Measurements from ENCODE around the gene MAD1L1.

MAD1L1 gene

DNA sequence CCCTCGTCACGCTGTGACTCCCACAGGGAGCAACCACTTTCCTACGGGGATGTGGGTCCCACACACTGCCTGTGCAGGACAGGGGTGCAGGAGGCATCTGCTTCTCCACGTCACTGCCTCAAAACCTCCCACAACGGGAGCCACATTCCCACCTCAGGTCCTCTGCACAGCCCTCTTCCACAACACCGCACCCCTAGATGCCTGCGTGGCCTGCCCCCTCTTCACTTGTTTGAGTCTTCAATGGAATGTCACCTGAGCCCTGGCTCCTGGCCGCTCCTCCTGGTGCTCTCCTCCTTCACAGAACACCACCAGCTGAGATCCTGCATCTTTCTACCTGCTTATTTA is 73.6 kb downstream of the MAD1L1 start:
- DNase-seq (ENCODE audit: extremely low read depth, low read depth): no peak
- TF ChIP-seq, protein P1, sequence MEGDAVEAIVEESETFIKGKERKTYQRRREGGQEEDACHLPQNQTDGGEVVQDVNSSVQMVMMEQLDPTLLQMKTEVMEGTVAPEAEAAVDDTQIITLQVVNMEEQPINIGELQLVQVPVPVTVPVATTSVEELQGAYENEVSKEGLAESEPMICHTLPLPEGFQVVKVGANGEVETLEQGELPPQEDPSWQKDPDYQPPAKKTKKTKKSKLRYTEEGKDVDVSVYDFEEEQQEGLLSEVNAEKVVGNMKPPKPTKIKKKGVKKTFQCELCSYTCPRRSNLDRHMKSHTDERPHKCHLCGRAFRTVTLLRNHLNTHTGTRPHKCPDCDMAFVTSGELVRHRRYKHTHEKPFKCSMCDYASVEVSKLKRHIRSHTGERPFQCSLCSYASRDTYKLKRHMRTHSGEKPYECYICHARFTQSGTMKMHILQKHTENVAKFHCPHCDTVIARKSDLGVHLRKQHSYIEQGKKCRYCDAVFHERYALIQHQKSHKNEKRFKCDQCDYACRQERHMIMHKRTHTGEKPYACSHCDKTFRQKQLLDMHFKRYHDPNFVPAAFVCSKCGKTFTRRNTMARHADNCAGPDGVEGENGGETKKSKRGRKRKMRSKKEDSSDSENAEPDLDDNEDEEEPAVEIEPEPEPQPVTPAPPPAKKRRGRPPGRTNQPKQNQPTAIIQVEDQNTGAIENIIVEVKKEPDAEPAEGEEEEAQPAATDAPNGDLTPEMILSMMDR (IDR thresholded peaks at IDR 0.05; ENCODE audit: low read depth, low read length, missing control alignments): no peak
- no peak overlapping the region for H3K4me3 ChIP-seq (replicated peaks; ENCODE audit: low read depth, low read length)

DNA sequence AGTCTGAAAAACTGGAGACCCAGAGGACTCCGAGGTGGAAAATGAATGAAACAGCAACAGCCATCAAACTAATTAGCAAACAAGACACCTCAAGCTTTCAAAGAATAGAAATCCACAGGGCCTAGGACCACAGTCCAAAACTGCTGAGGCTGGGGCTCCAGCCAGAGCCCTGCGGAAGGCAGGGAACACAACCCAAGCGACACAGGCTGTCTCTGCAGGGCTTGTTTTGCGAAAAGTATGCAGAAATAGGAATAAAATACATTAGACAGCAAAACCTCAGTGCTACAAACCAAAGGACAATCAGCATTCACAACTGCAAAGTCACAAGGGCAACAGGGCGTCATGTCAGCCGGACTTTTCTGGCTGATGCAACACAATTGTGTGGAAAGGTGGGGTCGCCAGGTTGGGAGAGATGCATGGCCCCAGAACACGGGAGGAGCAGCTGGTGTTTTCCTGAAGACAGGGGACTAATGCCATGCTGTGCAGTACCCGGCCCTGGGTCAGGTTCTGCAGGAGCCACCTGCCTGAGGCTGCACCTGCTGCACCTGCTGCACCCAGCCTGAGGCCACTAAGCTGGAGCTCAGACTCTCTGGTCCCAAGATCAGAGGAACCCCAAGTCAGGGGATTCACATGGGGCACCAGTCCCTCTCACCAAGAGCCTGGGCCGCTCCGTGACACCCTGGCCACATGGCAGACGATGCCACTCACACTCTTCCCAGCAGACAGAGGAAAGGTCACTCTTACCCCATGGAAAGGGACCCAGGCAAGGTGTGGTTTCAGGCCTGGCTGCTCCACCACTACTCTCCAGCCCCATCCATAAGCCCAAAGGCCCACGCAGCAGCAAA is 74.2 kb downstream of the MAD1L1 start:
- TF ChIP-seq, protein P1 (IDR thresholded peaks at IDR 0.05; ENCODE audit: low read depth, low read length, missing control alignments): no peak
- no peak overlapping the region for H3K4me3 ChIP-seq (replicated peaks; ENCODE audit: low read depth, low read length)
- no peak for DNase-seq (ENCODE audit: extremely low read depth, low read depth)

DNA sequence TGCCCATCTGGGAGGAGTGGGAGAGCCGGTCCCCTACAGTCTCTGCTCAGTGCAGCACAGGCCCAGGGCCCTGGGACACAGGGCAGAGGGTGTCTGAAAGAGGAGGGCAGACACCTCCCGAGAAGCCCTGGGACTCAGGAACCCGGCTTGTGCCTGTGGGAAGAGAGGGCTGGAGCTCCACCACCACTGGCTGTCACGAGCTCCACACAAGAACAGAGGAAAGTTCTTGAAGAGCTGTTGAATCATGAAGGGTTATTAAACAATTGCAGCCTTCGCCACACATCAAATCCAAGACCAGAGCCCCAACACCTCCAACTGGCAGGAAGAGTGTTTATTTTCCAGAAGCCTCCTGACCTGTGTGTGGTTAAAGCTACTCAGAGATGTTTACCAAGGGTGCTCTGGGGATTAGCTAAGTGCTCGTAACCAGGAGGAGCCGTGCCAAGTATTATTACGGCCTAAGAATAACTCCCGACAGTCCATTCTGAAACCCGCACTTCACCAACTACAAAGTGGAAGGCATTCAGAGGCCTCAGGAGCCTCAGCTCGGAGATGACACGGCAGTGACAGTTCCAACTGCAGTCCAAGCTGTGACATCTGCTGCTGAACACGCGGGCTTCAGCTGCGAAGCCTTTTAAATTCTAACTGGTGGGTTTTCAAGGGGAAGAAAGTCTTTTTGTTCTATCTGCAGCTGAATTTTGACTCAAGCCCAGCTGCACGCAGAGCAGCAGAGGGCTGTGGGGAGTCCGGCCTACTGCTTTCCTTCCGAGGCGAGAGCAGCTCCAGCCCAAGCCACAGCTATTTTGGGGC is 75.1 kb downstream of the MAD1L1 start:
- TF ChIP-seq, protein P1 (IDR thresholded peaks at IDR 0.05; ENCODE audit: low read depth, low read length, missing control alignments): no peak
- peak; percentile 87 for DNase-seq (ENCODE audit: extremely low read depth, low read depth)

DNA sequence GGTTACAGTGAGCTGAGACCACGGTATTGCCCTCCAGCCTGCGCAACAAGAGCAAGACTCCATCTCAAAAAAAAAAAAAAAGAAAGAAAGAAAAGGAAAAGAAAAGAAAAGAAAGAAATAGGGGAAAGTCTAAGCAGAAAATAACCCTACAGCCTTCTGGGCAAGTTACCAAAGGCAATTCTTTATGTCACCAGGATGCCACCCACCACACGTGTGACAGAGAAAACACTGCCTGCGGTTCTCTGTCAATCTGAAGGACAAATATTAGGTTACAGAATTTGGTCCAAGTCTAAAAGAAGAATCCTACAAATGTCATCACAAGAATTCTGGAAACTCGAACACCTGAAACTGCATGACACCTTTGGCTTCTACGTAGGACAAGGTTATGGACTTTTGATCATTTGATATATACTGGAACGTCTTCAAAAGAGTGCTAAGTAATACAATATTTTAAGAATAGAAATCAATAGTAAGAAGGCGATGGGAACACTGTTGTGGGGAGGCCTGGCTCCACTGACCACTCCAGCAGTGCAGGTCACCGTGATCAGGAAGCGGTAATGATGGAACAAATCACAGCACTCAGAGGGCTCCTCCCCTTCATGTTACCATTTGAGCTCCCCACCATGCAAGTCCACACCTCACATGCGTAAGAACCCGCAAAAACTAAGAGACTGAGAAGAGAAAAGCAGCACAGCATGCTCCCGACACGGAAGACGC is 75.8 kb downstream of the MAD1L1 start:
- H3K4me3 ChIP-seq (replicated peaks; ENCODE audit: low read depth, low read length): no peak overlapping the region
- TF ChIP-seq, protein P1 (IDR thresholded peaks at IDR 0.05; ENCODE audit: low read depth, low read length, missing control alignments): no peak
- DNase-seq (ENCODE audit: extremely low read depth, low read depth): no peak

More for the DNA sequence above, 75.1 kb downstream of the MAD1L1 start:
- no peak overlapping the region for H3K4me3 ChIP-seq (replicated peaks; ENCODE audit: low read depth, low read length)

DNA sequence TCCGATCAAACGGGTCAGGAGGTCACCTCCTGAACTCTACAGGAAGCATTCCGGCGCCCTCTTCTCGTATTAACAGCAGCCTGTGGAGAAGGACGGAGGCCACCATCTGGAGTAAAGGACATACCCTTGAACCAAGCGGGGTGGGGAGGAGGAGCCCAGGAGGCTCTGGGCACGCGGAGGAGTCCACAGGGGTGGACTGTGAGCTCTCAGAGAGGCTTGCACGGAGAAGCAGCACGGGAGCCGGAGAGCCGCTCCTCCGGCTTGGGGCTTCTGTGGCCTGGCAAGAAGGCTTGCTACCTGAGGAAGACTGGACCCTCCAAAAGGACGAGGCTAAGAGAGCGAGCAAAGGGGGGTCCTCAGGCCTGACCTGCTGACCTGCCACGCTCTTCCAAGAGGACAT is 77.9 kb downstream of the MAD1L1 start:
- TF ChIP-seq, protein P1 (IDR thresholded peaks at IDR 0.05; ENCODE audit: low read depth, low read length, missing control alignments): no peak
- no peak for DNase-seq (ENCODE audit: extremely low read depth, low read depth)
- no peak overlapping the region for H3K4me3 ChIP-seq (replicated peaks; ENCODE audit: low read depth, low read length)

DNA sequence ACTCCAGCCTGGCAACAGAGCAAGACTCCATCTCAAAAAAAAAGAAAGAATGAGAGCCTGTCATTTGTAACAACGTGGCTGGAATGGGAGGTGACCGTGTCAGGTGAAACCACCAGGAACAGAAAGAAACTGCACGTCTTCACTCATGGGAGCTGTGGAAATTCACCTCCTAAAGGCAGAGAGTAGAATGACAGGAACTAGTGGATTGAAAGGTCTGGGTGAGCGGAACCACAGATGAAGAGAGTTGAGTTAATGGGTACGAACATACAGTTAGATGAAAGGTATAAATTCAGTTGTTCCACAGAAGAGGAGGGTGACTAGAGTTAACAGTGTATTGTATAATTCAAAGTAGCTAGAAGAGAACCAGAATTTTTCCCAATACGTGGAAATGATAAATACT is 78.6 kb downstream of the MAD1L1 start:
- TF ChIP-seq, protein P1 (IDR thresholded peaks at IDR 0.05; ENCODE audit: low read depth, low read length, missing control alignments): peak; percentile 0
- no peak for DNase-seq (ENCODE audit: extremely low read depth, low read depth)
- no peak overlapping the region for H3K4me3 ChIP-seq (replicated peaks; ENCODE audit: low read depth, low read length)

All from HFF-Myc (cell line).